HG03439 (cell line): ENCODE data around the gene ADGRG3.

ENCODE experiments used
- ATAC-seq: cut with Tn5 transposase; IDR thresholded peaks from one replicate; pipeline ENCODE4 v1.9.1; 2021; ENCODE audit warnings: mild to moderate bottlenecking, moderate library complexity; ENCODE audit not compliant: unreplicated experiment

Gene ADGRG3

GRCh38 chr16:57645691-57646387 lies 22.3 kb upstream of the ADGRG3 start:
- ATAC-seq, result no peak

DNA sequence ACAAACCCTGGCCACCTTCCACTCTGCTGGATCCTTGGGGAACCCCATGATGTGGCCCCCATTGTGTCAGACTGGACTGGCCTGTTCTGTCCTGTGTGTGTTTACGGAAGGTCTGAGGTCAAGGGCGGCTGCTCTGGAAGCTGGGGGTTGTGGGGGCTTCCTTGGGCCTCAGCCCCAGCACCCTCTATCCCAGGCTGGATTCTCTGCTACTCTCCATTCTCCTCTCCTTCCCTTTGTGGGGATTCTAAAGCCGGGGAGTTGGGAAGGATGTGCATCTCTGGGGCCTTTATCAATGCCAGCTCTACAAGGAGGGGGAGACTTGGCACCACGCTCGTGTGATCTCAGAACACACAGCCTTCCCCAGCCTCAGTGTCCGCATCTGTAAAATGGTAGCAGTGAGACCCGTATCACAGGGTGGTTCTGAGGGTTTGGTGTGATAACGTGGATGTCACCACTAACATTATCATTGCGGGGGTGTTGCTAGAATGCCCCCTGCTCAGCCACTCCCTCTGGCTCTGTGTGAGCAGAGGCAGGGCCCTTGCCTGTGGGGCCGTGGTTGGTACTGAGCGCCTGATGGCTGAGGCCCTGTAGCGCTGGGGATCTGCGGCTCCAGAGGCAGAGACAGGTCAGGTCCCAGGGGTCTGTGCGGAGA lies 21.6 kb upstream of the ADGRG3 start:
- no peak for ATAC-seq

DNA sequence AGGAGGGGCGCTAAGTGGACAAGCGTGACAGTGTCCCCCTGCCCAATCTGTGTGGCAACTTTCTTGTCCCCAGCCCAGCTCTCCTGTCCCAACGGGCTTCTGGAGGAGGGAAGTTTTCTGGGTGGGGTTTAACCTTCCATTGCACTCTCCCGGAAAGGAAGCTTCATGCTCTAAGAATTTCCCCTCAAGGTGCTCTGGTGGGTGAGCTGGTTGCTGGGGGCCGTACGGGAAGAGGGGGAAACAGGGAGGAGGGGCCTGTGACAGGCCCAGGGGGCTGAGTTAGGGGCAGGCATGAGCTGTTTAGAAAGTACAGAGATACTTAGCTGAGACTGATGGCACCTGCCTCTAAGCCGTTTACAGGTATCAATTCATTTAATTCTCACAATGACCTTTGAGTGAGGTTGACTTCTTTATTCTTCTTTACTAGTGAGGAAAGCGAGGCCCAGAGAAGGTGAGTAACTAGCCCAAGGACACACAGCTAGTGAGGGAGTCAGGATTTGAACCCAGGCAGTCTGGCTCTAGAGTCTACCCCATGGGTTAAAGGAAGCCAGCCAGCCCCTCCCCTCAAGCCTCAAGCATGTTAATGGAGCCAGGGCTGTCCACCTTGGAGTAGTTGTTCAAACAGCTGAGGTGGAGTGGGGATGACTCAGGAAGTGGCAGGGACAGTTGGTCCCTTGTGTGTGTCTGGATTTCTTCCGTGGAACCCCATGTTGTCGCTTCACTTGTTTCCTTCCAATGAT lies 20.8 kb upstream of the ADGRG3 start:
- no peak for ATAC-seq

GRCh38 chr16:57648125-57648524 lies 20.0 kb upstream of the ADGRG3 start:
- ATAC-seq, result no peak

DNA sequence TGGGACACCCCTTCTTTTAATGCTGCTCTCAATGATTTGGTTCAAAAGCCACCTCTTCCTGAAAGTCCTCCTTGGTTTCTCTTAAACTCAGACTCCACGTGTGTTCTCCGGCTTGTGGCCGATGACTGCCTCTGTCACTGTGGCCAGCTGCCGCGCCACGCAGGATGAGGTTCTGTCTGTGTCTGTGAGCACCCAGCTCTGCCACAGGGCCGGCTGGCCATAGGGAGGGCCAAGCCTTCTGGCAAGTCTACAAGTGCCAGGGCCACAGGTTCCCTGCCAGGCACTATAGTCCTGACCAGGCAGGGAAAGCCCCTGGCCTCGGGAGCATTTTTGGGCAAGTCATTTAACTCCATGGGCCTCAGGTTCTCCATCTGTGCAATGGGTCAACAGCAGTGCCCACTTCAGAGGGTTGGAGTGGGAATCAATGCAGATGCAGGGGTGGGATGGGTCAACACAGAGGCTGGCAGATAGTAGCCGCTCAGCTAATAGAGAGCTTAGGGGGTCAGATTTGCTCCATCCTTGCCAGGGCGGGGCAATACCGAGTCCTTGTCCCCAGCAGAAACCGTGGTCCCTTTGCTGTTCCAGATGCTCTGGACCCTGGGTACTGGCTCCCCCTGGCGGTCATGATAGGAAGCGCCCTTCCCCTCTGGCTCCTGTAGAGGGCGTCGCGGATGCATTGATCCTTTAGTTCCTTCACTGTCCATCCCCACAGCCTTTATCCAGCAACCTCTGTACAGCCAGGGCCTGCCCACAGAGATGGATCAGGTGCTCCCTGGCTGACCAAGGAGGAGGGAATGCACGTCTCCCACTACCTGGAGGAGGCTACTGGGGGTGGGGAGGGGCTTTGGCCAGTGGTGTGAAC lies 19.3 kb upstream of the ADGRG3 start:
- ATAC-seq, result peak; percentile 69

- ATAC-seq, result no peak
Measured at GRCh38 chr16:57649443-57649751, 18.7 kb upstream of the ADGRG3 start.

GRCh38 chr16:57649846-57650245 lies 18.3 kb upstream of the ADGRG3 start:
- ATAC-seq, result no peak

DNA sequence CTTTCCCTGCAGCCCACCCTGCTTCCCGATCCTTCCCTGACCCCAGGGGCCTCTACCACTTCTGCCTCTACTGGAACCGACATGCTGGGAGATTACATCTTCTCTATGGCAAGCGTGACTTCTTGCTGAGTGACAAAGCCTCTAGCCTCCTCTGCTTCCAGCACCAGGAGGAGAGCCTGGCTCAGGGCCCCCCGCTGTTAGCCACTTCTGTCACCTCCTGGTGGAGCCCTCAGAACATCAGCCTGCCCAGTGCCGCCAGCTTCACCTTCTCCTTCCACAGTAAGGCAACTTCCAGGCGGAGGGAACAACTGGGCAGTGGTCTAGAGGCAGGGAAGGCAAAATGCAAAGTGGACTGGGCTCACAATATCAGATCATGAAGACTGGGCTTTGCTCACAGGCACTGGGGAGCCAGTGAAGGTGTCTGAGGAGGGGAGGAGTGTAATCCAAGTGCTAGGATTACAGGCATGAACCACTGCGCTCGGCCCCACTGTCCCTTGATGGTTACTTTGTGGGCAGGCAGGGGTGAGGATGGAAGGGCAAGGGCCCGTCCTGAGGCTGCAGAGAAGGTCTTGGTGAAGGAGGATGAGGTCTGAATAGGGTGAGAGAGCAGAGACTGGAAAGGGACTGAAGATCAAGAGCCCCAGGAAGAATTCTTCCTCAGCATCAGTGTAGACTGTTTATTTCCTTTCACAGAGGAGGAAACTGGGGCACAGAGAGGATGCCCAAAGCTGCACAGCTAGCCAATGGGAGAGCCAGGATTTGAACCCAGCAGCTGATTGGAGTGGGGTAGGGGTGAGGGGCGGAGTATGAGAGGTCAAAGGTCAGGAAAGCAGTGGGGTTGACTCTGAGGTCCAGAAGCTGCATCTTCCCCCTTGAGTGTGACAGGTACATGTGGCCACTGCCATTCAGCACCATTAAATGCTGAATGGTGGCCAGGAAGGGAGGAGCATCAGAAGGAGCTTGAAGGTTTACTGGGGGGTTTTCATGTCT lies 16.5 kb upstream of the ADGRG3 start:
- no peak for ATAC-seq

- ATAC-seq, result no peak
Measured at GRCh38 chr16:57652695-57653471, 15.2 kb upstream of the ADGRG3 start.

GRCh38 chr16:57653936-57654335 lies 14.2 kb upstream of the ADGRG3 start:
- no peak for ATAC-seq

GRCh38 chr16:57656342-57656955 lies 11.7 kb upstream of the ADGRG3 start:
- ATAC-seq, result no peak

DNA sequence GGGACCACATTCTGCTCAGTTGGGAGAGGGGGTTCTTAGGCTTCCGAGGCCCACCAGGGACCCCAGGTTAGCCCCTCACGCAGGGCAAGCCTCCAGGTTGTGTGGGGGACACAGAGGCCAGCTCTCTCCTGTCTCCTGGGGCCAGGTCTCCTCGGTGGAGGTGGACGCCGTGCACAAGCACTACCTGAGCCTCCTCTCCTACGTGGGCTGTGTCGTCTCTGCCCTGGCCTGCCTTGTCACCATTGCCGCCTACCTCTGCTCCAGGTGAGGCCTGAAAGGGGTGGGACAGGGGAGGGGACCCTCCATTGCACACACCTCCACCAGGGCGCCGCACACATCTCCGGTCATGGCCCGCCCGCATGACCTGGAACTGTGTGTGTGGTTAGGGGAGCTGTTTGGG lies 10.9 kb upstream of the ADGRG3 start:
- no peak for ATAC-seq

DNA sequence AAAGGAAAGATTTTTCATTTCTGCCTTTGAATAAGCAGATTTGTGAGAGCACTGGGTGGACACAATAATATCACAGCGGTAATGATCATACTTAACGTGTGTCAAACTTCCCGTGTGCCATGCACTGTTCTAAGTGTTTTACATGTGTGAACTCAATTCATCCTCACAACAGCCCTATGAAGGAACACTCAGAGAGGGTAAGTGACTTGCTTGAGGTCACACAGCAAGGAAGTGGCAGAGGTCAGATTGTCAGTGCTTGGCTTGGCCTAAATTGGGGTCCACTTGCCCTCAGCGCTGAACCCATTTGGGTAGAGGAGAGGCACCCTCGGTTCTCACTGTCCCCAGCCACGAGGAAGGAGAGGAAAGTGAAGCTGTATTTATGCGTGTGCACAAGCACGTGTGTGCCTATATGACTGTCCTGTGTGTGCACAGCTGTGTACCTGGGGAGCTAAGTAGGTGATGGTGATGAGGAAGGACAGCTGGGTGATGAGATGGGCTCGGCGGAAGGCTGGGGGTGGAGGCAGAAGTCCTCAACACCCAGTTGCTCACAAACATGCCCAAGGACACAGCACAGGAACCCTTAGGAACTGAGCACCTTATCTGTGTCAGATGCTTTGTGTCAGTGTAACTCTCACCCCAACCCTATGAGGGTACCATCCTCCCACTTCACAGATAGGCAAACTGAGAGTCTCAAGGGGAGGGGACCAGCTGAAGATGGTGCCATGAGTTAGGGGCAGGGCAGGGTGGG lies 9.8 kb upstream of the ADGRG3 start:
- ATAC-seq, result no peak

- no peak for ATAC-seq
Measured at GRCh38 chr16:57658878-57659674, 9.0 kb upstream of the ADGRG3 start.

GRCh38 chr16:57660715-57661463 lies 7.2 kb upstream of the ADGRG3 start:
- no peak for ATAC-seq

- ATAC-seq, result no peak
Measured at GRCh38 chr16:57661510-57661909, 6.6 kb upstream of the ADGRG3 start.
